ENCODE data around the gene RMC1.

DNA sequence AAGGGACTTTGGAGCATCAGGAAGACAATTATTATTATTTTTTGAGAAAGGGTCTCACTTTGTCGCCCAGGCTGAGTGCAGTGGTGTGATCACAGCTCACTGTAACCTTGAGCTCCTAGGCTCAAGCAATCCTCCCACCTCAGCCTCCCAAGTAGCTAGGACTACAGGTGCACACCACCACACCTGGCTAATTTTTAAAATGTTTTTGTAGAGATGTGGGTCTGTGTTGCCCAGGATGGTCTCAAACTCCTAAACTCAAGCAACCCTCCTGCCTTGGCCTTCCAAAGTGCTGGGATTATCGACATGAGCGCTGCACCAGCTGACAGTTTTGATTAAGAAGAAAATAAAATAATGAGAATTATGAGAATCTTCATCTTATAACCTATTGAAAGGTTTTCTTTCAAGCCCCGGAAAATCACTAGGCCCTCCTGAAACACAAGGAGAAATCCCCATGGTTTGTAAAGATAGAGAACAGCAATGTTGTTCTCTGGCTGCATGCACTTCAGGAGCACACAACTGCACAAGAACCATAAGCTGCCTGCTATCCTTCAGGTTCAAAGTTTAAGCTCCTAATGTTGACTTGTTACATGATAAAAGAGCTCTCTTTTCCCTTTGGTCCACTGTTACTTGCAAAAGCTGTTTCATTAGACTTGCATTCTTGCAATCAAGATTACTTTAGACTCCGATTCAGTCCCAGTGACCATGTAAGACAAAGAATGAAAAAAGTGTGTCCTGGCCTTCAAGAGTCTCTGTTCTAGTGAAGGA, 66.2 kb downstream of the RMC1 start:
- no peak for TF ChIP-seq POLR2AphosphoS5 (IDR thresholded peaks at IDR 0.05; ENCODE audit: borderline replicate concordance, low read depth, low read length)
- no peak for TF ChIP-seq EZH2 (IDR thresholded peaks at IDR 0.05)

All from SK-N-MC (cell line).